Upper lobe of left lung (tissue), 4 donors: Measurements from ENCODE around the gene TBCD.

Experiments used
- CTCF ChIP-seq, 6 experiments: fragments of 450-650 bp in 4 of 6; fragments of 200-600 bp in 2 of 6; sonication (generic) in 2 of 6; IDR thresholded peaks; one replicate each; pipeline ENCODE4 v1.5.1; 2016 to 2019; ENCODE audit warnings: antibody characterized with exemption in 6 of 6
- EP300 ChIP-seq, 4 donors: sonication (generic); formaldehyde crosslinking; IDR thresholded peaks; one replicate each; pipeline ENCODE4 v1.5.1; 2017; ENCODE audit warnings: antibody characterized with exemption in 4 of 4, control low read depth in 2 of 4
- POLR2A ChIP-seq, 4 donors: fragments of 450-650 bp; IDR thresholded peaks; one replicate each; pipeline ENCODE4 v1.5.1; 2016 to 2017; ENCODE audit warnings: antibody characterized with exemption in 4 of 4, mild to moderate bottlenecking in 2 of 4
- POLR2AphosphoS5 ChIP-seq, 2 donors: sonication (generic); formaldehyde crosslinking; IDR thresholded peaks; one replicate each; pipeline ENCODE4 v1.5.1; 2017; ENCODE audit warnings: antibody characterized with exemption in 2 of 2

- TF ChIP-seq POLR2AphosphoS5 (IDR thresholded peaks at IDR 0.05) = no peak
- no peak for TF ChIP-seq CTCF (IDR thresholded peaks at IDR 0.05)
- no peak for TF ChIP-seq POLR2A (IDR thresholded peaks at IDR 0.05)
- TF ChIP-seq EP300 (IDR thresholded peaks at IDR 0.05) = no peak
These were observed 184.9 kb downstream of the TBCD start for GRCh38 chr17:82936768-82937171.
